Stimulated activated CD8-positive, alpha-beta memory T cell treated with anti-CD3 and anti-CD28 coated beads, Interleukin-4, amount 100 ng/mL, for 1 hour (primary cell): ENCODE results near the gene POLR1B.
"Not testable (repeated sequence)": the region's sequence is repeated elsewhere in the genome, so short reads cannot be mapped to it uniquely, and the experiment has no call there.

Source experiments
- DNase-seq, 2 donors: peaks; one replicate each; pipeline ENCODE4 v3.0.0-alpha.2; 2020; ENCODE audit warnings: low read depth in 2 of 2, low spot score in 1 of 2

The POLR1B gene

DNA sequence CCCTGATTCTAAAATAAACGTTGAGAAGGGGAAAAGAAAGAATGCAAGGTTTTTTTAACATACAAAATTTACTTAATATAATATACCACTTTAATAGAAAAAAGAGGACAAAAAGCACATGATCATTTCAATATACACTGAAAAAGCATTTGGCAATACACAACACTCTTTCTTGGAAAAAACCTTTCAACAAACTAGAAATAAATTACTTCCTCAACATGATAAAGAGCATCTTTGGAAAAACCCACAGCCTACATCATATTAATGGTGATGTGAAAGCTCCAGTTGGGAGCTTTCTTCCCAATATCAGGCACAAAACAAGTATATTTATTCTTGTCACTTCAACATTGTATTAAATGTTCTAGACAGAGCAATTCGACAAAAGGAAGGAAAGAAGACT lies 3.0 kb upstream of the POLR1B start:
- no peak for DNase-seq

DNA sequence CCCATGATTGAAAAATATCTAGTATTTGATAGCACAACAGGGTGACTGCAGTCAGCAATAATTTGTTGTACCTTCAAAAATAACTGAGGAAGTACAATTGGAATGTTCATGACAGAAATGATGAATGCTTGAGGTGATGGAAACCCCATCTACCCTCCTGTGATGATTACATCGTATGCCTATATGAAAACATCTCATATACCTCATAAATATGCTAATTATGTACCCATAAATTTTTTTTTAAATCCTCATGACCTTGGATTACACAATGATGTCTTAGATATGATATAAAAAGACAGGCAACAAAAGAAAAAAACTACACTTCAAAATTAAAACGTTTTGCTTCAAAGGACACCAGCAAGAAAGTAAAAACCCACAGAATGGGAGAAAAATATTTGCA lies 1.4 kb upstream of the POLR1B start:
- DNase-seq, result no peak

DNA sequence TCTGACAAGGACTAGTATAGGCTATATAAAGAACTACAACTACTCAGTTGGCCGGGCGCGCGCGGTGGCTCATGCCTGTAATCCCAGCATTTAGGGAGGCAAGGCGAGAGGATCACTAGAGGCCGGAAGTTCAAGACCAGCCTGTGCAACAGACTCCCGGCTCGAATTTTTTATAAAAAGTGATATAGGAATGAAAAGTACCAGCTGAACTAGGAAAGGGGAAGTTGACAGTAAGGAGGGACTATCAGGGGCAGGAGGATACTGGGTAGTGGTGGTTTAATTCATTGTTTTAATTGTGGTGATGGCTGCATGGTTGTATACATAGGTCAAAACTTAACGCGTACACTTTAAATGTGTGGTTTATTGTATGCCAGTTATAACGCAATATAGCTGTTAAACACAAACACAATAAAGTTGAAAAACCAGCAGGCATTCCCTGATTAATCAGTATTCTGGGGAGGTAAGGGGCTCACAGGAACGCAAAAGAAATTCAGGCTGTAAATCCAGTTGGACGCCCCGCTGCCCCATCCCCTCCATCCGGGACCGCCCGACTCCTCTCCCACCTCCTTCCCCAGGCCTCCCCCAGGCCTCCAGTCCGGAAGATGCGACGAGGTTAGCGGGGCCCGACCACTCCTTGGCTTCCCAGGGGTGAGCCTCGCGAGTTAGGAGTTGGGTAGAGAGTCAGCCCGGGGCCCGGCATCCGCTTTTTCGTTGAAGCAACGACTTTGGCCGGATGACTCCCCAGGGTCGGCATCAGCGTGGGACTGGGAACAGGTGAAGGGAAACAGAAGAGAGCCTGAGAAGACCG lies 746 bp upstream of the POLR1B start:
- peak in 1 of 2 donors; percentile 39 for DNase-seq

DNA sequence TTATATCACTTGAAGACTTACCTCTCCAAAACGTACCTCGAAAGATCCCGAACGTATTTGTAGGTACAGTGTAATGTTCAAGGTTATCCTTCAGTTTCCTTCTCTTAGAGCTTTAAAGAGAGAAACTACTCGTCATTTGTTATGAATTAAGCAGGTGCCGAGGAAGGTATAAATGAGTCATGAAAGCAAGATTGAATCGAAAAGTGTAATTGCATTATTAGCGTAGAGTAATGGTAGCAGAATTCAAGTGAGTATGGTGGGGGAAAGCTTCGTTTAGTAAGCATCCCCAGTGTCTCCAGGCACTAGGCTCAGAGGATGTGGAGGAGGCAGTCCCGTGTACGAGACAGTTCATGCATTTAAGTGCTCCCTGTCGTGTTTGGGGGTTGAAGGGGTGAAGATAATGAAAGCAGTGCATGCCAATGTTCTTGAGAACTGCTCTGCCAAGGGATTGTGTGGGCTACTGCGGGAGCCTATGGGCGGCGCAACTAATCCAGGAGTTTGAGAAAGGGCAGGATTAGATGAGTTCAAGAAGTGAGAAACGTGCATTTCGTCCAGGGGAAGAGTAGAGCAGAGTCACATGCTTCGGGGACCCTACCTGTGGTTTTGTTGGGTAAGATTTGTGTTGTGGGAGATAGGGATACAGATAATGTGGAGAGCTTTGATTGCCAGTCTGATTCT lies 858 bp downstream of the POLR1B start:
- no peak for DNase-seq

DNA sequence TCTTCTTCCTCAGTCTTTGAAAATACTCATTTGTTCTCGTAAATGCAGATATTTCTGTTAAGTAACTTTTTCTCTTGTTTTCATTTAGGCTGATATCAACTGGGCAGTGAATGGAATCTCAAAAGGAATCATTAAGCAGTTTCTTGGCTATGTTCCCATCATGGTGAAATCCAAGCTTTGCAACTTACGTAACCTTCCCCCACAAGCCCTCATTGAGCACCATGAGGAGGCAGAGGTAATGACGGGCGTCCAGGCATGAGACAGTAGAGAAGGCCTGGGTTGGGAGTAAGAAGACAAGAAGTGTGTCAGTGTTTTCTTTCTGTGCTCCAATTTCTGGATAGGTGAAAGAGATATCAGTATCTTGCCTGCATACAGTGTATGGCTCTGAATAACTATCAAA lies 5.1 kb downstream of the POLR1B start:
- no peak for DNase-seq

DNA sequence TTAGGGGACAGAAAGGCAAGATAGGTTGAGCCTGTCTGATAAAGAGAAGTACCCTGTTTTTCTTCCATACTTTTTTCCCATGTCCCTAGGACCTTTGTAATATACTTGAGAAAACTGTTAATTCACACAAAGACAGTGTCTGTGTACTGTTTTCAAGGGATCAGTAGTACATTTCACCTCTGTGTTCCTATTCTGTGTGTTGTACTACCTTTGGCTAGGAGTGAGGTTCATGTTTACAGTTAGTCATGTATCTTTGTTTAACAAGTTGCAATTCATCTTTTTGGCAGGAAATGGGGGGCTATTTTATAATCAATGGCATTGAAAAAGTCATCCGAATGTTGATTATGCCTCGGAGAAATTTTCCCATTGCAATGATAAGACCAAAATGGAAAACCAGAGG lies 6.7 kb downstream of the POLR1B start:
- DNase-seq, result no peak

DNA sequence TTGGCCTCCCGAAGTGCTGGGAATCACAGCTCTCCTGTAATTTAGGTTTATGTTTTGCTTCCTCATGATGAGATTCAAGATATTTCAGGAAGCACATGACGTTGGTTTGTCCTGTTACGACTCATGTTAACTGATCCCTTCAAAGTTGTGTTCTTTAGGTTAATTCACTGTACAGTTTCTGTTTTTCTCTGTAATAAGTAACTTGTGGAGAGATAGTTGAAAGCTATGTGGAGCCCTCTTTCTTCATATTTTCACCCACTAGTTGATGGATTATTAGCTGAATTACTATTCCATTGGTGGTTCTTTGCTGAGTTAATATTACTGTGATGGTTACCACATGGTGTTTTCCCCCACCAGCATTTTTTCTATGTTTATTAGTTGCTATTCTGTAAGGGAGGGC lies 23.8 kb downstream of the POLR1B start:
- no peak for DNase-seq

DNA sequence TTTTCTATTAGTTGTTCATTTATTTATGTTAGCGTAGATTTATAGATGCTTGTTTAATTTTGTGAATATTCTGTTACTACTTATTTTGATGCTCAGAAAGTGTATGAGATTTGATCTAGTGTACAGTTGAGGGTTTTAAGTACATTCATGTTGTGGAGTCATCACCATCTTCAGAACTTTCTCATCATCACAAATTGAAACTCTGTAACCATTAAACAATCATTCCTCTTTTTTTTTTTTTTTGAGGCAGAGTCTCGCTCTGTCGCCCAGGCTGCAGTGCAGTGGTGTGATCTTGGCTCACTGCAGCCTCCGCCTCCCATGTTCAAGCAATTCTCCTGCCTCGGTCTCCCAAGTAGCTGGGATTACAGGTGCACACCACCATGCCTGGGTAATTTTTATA lies 24.2 kb downstream of the POLR1B start:
- DNase-seq, result not testable (repeated sequence)

DNA sequence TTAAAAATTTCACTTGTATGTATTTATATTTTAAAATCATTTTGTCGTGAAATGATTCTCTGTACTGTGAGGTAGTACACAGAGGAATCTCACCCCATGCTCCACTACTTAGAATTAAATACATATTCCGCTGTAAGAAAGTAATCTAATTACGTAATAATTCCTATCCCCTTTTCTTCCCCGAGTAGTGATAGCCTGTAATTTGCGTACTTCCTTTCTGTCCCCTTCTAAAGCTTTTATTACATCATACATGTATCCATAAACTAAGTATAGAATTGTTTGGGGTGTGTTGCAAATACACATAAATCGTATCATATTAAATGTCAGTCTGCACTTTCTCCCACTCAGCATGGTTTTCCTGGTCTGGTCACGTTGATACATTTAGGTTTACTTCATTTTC lies 29.7 kb downstream of the POLR1B start:
- no peak for DNase-seq

DNA sequence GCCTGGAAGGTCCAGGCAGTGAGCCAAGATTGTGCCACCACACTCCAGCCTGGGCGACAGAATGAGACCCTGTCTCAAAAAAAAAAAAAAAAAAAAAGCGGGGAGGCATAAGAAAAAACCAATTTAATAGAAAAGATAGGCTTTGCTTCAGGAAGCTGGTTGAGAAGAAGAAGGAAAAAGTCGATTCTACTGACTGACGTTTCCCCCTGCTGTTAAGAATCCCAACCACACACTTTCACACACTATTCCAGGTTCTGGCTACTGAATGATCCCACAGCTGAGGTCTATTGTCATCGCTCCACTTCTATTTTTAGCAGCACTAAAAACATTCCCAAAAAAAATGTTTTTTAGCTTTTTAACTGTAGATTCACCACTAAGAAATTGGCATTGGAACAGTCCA lies 35.5 kb downstream of the POLR1B start:
- DNase-seq, result no peak

DNA sequence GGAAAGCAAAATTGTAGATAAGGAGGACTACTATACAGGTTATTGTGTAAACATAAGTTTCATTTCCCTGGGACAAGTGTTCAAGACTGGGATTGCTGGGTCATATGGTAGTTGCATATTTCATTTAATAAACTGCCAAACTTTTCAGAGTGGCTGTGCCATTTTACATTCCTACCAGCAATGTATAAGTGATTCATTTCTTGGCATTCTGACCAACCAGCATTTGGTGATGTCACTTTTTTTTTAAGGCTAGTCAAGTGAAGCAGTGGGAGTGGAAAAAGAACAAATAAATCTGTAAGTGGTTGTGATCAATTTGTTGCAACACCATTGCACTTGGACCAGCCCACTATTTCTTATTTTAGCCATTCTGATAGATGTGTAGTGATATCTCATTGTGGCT lies 37.0 kb downstream of the POLR1B start:
- DNase-seq, result no peak

DNA sequence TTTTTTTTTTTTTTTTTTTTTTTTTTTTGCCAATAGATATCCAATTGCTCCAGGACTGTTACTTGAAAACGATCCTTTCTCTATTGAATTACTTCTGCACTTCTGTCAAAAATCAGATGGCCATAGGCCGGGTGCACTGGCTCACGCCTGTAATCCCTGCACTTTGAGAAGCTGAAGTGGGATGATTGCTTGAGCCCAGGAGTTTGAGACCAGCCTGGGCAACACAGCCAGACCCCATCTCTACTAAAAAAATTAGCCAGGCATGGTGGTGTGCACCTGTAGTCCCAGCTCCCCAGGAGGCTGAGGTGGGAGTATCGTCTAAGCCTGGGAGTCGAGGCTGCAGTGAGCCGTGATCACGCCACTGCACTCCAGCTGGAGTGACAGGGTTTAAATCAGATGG lies 37.8 kb downstream of the POLR1B start:
- DNase-seq, result no peak

DNA sequence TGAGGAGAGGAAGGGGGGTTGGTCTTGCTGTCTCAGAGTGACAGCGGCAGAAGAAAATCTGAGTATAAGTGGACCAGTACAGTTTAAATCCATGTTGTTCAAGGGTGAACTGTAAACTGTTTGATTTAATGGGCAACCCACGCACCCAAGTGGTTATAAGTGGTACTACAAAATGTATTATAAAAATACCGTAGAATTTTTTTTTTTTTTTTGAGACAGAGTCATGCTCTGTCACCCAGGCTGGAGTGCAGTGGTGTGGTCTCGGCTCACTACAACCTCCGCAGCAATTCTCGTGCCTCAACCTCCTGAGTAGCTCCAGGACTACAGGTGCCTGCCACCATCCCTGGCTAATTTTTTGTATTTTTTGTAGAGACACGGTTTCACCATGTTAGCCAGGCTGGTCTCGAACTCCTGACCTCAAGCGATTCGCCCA lies 40.1 kb downstream of the POLR1B start:
- no peak for DNase-seq

DNA sequence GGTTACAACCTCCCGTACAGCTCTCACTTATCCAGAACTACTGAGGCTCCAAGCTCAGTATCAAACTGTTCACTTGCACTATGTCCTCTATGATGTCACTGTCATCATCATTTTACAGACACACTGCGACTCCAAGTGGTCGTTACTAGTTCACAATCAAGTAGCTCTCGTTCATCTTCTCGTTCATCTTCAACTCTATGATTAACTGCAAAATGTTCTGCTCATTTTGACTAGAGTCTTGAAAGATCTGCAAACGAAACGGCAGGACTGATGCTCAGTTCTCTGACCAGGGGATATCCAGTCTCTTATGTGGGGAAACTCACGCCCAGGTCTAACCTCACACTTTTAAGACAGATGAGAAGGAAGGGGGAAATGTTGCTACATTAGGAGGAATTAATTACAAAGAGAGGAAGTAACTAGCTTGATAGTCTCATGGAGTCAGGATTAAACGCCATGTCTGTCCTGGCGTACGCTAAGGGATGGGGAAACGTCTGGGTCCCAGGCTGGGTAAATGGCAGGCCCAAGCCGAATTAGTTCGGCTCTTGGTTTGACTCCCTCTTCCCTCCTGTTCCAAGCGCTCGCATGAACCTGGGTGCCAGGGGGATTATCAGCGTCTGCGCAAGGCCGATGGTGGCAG lies 41.4 kb downstream of the POLR1B start:
- no peak for DNase-seq

DNA sequence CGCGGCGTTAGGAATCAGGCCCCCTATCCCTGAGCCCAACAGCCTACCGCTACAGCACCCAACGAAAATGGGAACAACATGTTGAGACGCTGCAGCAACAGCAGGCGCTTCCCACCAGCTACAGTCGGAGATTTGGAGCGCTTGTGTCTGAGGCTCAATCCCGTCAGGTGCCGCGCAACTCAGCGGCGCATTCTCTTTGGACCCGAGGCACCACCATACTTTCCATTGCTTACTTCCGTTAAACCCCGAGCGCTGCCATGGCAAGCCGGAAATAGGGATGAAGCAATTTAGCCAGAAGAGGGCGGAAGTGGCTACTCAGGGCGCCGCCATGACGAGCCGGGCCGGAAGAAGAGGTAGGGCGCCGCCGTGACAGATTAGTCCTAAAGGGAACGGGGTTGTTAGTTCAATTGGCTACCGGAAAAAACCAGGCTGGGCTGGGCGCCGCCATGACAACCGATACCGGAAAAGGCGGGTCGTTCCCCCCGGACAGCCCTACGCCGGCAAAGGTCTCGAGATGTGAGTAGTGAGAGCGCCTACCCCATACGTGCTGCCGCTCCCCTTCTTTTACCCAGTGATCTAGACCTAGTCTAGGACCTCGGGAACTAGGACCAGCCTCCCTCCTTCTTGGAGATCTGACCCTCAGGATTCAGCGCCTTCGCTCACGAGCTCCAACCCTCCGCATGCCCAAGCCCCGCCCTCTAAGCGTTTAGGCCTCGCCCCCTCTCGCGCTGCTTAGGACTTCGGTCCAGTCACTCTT lies 42.0 kb downstream of the POLR1B start, which contains the start of gene CHCHD5:
TSS of gene CHCHD5 (plus strand) at position 476 of the 757 bp plus-strand sequence. CDS start at position 515, 39 bp downstream.
- peak; percentile 86 to 87 for DNase-seq

DNA sequence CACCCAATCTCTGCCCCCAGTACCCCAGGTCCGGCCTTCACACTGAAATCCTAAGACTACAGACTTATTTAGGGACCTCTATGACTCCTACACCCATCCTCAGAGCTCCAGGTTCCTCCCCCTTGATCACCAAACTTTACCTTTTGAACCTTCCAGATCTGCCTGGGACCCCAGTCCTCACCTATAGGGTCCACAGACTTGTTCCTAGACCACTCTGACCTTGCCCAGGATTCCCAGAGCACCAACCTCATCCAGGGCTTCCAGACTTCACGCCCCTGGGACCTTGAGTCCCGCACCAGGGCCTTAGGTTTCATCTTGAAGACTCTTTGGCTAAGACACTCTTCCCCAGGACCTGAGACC lies 42.6 kb downstream of the POLR1B start:
- no peak for DNase-seq

DNA sequence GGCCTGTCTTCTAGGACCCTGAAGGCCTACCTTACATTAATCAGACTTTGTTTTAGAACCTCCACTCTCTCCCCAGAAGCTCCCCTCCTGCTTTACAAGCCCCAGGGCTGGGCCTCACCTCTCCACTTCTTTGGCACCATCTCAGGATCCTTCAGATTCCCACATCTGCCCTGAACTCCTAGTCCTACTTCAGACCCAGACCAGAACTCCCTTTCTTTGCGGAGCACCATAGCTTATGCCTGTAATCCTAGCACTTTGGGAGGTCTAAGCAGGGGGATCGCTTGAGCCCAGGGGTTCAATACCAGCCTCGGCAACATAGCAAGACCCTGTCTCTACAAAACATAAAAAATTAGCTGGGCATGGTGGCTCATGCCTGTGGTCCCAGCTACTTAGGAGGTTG lies 43.1 kb downstream of the POLR1B start:
- DNase-seq, result no peak

DNA sequence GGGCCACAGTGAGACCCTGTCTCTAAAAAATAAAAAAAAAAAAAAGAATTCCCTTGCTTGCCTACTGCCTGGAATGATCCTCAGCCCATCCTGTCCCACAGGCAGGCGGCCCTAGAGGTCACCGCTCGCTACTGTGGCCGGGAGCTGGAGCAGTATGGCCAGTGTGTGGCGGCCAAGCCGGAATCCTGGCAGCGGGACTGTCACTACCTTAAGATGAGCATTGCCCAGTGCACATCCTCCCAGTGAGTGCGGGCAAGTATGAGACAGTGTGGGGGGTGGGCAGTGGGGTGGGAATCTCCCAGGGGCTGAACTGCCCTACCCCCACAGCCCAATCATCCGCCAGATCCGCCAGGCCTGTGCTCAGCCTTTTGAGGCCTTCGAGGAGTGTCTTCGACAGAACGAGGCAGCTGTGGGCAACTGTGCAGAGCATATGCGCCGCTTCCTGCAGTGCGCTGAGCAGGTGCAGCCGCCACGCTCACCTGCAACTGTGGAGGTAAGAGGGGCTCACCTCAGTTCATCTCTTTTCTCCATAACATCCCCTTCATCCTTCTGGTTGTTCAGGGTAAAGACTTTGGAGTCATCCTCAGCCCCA lies 43.7 kb downstream of the POLR1B start:
- DNase-seq, result no peak

DNA sequence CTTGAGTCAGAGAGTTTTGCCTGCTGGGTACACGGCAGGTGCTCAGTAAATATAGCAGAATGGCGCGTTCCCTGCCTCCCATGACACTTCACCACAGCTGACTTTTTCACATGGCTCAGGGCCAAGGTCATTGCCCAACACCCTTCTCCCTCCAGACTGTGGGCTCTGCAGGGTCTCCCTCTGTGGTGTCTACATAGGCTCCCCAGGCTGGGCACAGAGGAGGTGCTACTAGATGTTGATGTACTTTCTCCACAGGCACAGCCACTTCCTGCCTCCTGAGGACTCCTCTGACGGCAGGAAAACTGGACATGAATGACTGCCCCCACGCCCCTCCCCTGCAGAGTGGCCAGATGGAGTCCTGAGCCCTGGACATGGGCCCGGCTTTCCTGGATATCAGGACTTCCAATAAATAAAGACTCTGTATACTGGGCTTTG lies 46.4 kb downstream of the POLR1B start:
- DNase-seq, result no peak

DNA sequence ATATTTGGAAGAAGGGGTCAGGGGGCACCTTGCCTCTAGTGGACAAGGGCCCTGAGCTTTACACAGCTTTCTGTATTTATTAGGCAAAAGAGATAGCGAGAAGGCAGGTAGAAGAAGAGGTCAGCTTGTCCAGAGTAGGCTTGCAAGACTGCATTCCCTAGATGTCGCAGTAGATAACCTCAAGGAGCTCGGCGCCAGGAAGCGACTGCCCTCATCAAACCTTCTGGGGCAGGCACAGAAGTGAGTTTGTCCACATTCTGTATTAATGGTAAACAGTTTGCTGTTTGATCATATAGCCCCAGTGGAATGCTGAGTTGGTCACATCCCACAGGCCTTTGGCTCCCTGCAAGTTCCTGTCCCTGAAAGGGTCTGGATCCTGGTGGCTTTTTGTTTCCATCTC lies 49.1 kb downstream of the POLR1B start:
- DNase-seq, result no peak

DNA sequence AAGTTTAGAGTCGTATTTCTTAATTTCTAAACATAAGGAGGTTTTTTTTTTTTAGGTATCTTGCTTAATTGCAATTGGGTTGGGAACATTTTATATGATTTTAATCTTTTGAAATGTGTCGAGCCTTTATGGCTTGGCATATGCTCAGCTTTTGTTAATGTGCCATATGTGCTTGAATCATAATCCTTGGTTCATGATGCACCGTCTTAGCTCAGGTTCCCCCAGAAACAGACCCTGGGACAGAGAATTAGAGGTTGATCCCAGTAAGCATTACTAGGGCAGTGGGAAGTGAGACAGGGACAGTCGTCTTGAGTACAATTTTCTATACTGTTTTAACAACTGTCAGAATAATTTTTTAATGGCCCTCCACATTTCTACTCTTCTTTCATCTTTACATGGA lies 51.5 kb downstream of the POLR1B start:
- DNase-seq, result no peak
